Breast epithelium (tissue), 3 donors: ENCODE data around the gene UNC5CL.

Experiments
- CTCF ChIP-seq, 3 donors: fragments of 450-650 bp; IDR thresholded peaks; one replicate each; pipeline ENCODE4 v1.5.1; 2016 to 2017; ENCODE audit warnings: antibody characterized with exemption in 3 of 3, mild to moderate bottlenecking in 3 of 3, moderate library complexity in 3 of 3
- POLR2A ChIP-seq: fragments of 450-650 bp; IDR thresholded peaks from one replicate; pipeline ENCODE4 v1.6.1; 2016; ENCODE audit warnings: antibody characterized with exemption, mild to moderate bottlenecking, moderate library complexity
- POLR2AphosphoS5 ChIP-seq, 3 donors: sonication (generic); formaldehyde crosslinking; IDR thresholded peaks; one replicate each; pipeline ENCODE4 v1.6.1; 2017; ENCODE audit warnings: antibody characterized with exemption in 3 of 3

- TF ChIP-seq POLR2A = no peak
- TF ChIP-seq CTCF (IDR thresholded peaks at IDR 0.05) = no peak
- no peak for TF ChIP-seq POLR2AphosphoS5 (IDR thresholded peaks at IDR 0.05)
Observed at GRCh38 chr6:41025966-41026530, 13.0 kb downstream of the UNC5CL start.
